ENCODE measurements around the gene LETM1. TPM values are rescaled to one million over a fixed set of nuclear protein-coding genes. Genes with fewer than 3 reads are reported as not detected.

Gene LETM1
- total RNA-seq = 42.6 and 65.4 TPM in 2 replicates

DNA sequence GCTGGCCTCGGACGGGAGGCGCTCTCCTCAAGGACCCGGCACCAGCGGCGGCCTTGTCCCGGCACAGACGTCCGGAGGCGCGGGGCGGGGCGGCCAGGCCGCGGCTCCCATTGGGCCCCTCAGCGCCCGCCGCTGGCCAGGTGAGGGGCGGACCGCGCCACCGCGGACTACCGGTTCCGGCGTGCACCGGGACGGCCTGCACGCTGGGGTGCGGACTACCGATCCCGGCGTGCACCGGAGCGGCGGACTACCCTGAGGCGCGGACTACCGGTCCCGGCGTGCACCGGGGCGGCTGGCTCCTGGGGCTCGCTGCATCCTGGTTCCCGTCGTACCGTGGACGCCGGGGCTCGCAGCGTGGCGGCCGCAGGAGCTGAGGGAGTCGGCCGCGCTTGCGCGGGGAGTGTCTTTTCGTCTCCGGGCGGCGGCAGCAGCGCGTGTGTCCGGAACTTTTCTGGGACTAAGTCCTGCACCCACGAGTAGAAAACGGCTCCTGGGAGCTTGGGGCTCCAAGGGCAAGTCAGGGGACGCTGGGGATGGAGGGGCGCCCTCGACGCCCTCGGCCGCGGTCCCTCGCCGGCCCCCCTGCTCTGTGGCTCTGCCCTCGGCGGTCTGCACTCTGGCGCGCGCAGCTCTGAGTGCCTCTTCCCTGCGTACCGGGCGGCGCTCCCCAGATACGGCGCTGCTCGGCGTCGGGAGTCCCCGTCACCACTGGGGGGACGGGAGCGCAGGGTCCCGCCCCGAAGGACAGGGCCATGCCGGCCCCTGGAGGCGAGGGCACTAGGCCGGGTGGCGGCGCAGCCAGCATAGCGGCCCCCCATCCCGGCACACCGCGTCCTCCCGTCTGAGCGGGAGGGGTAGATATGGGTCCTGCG is at the start of gene LETM1:
Gene LETM1, minus strand, starts transcription at position 86 of the 872 bp plus-strand sequence. CDS start 206 bp downstream, outside the sequence.
- no peak for TF ChIP-seq CTCF (conservative IDR thresholded peaks at IDR 0.05; ENCODE audit: low read depth, low read length)
- no peak for DNase-seq (ENCODE audit: low read depth)
- peak within 1 kb of the TSS; percentile 92 for H3K4me3 ChIP-seq (ENCODE audit: low read depth, low read length)

DNA sequence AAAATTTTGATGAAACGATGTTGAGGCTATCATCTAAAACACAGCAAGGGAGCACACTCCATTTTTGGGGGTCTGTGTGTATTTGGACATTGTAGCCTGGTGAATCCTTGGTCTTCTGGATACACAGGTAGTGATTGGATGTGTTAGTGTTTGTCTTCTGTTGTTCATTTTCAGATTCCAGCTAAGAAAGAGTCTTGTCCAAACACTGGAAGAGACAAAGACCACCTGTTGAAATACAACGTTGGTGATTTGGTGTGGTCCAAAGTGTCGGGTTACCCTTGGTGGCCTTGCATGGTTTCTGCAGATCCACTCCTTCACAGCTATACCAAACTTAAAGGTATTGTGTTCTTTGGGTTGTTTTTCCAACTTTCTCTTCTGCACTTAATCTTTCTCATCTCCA is 48.1 kb upstream of the LETM1 start:
- no peak for TF ChIP-seq CTCF (conservative IDR thresholded peaks at IDR 0.05; ENCODE audit: low read depth, low read length)
- no peak overlapping the region for H3K4me3 ChIP-seq (ENCODE audit: low read depth, low read length)
- no peak for DNase-seq (ENCODE audit: low read depth)

GRCh38 chr4:1903035-1903434 is 47.1 kb upstream of the LETM1 start:
- no peak for DNase-seq (ENCODE audit: low read depth)
- H3K4me3 ChIP-seq (ENCODE audit: low read depth, low read length) = no peak overlapping the region
- TF ChIP-seq CTCF (conservative IDR thresholded peaks at IDR 0.05; ENCODE audit: low read depth, low read length) = no peak

DNA sequence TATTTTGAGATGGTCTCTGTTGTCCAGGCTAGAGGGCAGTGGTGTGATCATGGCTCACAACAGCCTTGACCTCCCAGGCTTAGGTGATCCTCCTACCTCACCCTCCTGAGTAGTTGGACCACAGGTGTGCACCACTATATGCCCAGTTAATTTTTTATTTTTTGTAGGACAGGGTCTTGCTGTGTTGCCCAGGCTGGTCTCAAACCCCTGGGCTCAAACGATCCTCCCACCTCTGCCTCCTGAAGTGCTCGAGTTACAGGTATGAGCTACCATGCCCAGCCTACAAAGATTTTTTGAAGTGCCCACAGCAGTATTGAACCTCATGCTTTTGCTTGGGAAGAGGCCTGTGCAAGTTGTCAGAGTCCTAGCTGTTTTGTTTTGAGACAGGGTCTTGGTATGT is 46.3 kb upstream of the LETM1 start:
- H3K4me3 ChIP-seq (ENCODE audit: low read depth, low read length) = no peak overlapping the region
- DNase-seq (ENCODE audit: low read depth) = no peak
- no peak for TF ChIP-seq CTCF (conservative IDR thresholded peaks at IDR 0.05; ENCODE audit: low read depth, low read length)

DNA sequence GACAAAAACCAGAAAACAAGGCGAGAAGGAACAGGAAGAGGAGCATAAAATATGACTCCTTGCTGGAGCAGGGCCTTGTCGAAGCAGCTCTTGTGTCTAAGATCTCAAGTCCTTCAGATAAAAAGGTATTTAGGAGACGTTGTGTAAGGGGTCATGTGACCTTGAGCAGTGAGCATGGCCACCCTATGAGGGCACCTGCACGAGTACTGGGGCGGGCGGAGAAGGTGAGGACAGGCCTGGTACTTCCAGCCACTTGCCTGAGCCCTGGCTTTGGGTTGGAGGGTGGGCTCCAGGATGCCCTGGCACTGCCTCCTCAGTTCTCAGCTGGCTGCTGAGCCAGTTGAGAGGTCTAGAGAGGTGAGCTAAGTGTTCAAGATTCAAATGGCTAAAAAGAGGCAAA is 45.2 kb upstream of the LETM1 start:
- no peak for TF ChIP-seq CTCF (conservative IDR thresholded peaks at IDR 0.05; ENCODE audit: low read depth, low read length)
- DNase-seq (ENCODE audit: low read depth) = no peak
- H3K4me3 ChIP-seq (ENCODE audit: low read depth, low read length) = no peak overlapping the region

DNA sequence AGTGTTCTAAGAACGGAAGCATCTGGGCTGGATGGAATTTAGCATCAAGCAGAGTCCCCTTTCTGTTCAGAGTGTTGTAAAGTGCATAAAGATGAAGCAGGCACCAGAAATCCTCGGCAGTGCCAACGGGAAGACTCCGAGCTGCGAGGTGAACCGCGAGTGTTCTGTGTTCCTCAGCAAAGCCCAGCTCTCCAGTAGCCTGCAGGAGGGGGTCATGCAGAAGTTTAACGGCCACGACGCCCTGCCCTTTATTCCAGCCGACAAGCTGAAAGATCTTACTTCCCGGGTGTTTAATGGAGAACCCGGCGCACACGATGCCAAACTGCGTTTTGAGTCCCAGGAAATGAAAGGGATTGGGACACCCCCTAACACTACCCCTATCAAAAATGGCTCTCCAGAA is 44.7 kb upstream of the LETM1 start:
- DNase-seq (ENCODE audit: low read depth) = no peak
- TF ChIP-seq CTCF (conservative IDR thresholded peaks at IDR 0.05; ENCODE audit: low read depth, low read length) = no peak
- no peak overlapping the region for H3K4me3 ChIP-seq (ENCODE audit: low read depth, low read length)

GRCh38 chr4:1900087-1900433 is 44.1 kb upstream of the LETM1 start:
- no peak for TF ChIP-seq CTCF (conservative IDR thresholded peaks at IDR 0.05; ENCODE audit: low read depth, low read length)
- DNase-seq (ENCODE audit: low read depth) = no peak
- H3K4me3 ChIP-seq (ENCODE audit: low read depth, low read length) = no peak overlapping the region

Data from epithelial cell of proximal tubule (primary cell).